GM12875 (cell line): ENCODE measurements around the gene PDE2A.
A peak's percentile ranks its signal among the peaks of the same experiment; 100 is the strongest.
"Not testable (repeated sequence)": the region's sequence is repeated elsewhere in the genome, so short reads cannot be mapped to it uniquely, and the experiment has no call there.

Experiments
- H3K4me3 ChIP-seq: one replicate; pipeline ENCODE4 v1.5.1; 2011; ENCODE audit warnings: low read depth, low read length, control low read depth
- CTCF ChIP-seq: IDR thresholded peaks from 2 replicates; pipeline ENCODE4 v1.5.1; 2011; ENCODE audit warnings: low read depth, mild to moderate bottlenecking, control low read depth, inconsistent platforms, low read length, moderate library complexity, borderline replicate concordance; ENCODE audit not compliant: insufficient read depth

PDE2A gene

GRCh38 chr11:72569966-72570892, 104.0 kb downstream of the PDE2A start:
- no peak for TF ChIP-seq CTCF
- H3K4me3 ChIP-seq: no peak overlapping the region

- no peak for TF ChIP-seq CTCF
- H3K4me3 ChIP-seq: no peak overlapping the region
Measured at GRCh38 chr11:72568861-72569260, 105.4 kb downstream of the PDE2A start.

- TF ChIP-seq CTCF: no peak
- no peak overlapping the region for H3K4me3 ChIP-seq
Measured at GRCh38 chr11:72562431-72562830, 111.8 kb downstream of the PDE2A start.

GRCh38 chr11:72561856-72562255, 112.4 kb downstream of the PDE2A start:
- TF ChIP-seq CTCF: no peak
- no peak overlapping the region for H3K4me3 ChIP-seq

GRCh38 chr11:72560864-72561263, 113.4 kb downstream of the PDE2A start:
- H3K4me3 ChIP-seq: not testable (repeated sequence)

GRCh38 chr11:72556433-72556832, 117.8 kb downstream of the PDE2A start:
- TF ChIP-seq CTCF: no peak
- no peak overlapping the region for H3K4me3 ChIP-seq

GRCh38 chr11:72555014-72555522, 119.2 kb downstream of the PDE2A start:
- not testable (repeated sequence) for H3K4me3 ChIP-seq

- TF ChIP-seq CTCF: peak; percentile 60
Measured at GRCh38 chr11:72553706-72554105, 120.5 kb downstream of the PDE2A start.

More at GRCh38 chr11:72553706-72554105, 120.5 kb downstream of the PDE2A start:
- H3K4me3 ChIP-seq: no peak overlapping the region
